CD4-positive, alpha-beta T cell treated with Interleukin-15 for 1 hour (primary cell): Measurements from ENCODE around the gene IL17RD.
A peak's percentile ranks its signal among the peaks of the same experiment; 100 is the strongest.

Experiments
- DNase-seq: peaks from one replicate; pipeline ENCODE4 v3.0.0-alpha.2; 2020

The IL17RD gene

GRCh38 chr3:57064001-57064400 lies 101.2 kb downstream of the IL17RD start:
- no peak for DNase-seq

DNA sequence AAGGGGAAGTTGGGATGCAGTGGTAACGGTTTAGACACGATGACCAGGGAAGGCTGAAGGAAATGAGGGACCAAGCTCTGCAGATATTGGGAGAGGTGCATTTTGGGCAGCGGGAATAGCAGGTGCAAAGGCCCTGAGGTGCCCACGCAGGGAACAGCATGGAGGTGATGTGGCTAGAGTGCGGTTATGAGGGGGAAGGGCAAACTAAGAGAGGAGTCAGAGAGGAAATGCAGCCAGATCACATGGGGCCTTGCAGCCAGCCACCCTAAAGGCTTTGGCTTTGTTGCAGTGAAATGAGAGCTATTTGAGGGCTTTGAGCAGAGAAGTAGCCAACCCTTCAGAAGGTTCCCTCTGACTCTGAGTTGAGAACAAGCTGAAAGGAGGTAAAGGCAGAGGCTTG lies 102.1 kb downstream of the IL17RD start:
- no peak for DNase-seq

GRCh38 chr3:57062101-57062631 lies 103.0 kb downstream of the IL17RD start:
- no peak for DNase-seq

DNA sequence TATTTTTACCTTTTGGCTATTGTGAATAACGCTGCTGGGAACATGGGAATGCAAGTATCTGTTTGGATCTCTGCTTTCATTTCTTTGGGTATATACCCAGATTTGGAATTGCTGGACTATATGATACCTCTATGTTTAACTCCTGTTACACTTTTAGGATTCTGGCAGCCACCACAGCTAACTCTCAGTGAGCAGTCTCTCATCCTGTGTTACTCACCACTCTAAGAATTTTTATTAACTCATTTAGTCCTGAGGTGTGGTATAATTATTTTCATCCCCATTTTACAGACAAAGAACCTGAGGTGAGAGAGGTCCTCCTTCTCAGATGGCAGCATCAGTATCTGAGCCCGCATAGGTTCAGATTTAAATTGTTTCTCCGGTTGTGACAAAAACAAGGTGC lies 103.6 kb downstream of the IL17RD start:
- DNase-seq: no peak

GRCh38 chr3:57060089-57060821 lies 104.9 kb downstream of the IL17RD start, which contains the start of gene SPATA12:
SPATA12 (plus strand) TSS chr3:57060664; CDS start chr3:57073695, 13,031 bp downstream.
- DNase-seq: peak; percentile 70

- no peak for DNase-seq
Measured at GRCh38 chr3:57059411-57059810, 105.7 kb downstream of the IL17RD start.

GRCh38 chr3:57057351-57057750 lies 107.8 kb downstream of the IL17RD start:
- no peak for DNase-seq

GRCh38 chr3:57053122-57053521 lies 112.0 kb downstream of the IL17RD start:
- DNase-seq: no peak

DNA sequence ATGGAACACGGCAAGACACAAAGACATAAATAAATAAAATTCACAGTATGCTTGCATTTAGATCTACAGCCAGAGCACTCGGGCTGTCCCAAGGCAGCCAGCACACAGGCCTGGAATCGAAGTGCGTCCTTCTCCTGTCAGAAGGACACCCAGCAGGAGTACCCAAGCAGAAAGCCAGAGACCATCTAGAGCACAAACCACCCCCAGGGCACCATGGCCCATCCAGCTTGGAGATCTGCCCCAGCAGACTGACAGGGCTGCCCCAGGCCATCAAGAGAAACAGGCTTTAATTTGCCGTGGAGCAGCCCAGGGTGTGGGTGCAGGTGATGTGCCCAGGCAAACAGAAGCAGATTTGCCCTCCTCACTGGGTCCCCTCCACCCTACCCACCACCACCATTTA lies 112.5 kb downstream of the IL17RD start:
- no peak for DNase-seq

GRCh38 chr3:57048728-57049127 lies 116.4 kb downstream of the IL17RD start:
- no peak for DNase-seq

DNA sequence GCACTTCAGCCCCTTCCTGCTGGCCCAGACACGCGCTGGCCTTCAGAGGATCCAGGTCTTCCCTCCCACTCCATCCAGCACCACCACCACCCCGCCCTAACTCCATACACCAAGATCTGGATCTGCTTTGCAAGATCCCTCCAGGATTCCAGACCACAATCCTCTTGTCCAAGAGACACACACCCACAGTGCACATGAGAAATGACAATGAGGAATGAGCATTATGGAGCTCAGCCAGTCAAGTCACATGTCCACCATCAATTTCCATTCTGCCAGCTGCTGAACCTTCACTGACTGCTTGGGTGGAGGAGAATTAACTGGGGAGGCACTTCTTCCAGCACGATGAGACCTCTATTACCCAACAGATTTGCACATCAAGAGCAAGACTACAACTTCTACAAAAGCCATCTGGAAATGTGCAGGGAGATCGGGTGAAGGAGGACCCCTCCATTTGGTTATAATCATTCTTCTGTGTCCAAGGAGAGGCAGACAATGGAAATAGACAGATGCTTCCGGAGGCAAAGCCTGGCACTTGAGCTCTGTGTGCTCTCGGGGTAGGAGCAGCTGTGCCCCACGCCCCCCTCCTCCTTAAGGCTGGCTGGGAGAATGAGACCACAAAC lies 117.0 kb downstream of the IL17RD start:
- no peak for DNase-seq

DNA sequence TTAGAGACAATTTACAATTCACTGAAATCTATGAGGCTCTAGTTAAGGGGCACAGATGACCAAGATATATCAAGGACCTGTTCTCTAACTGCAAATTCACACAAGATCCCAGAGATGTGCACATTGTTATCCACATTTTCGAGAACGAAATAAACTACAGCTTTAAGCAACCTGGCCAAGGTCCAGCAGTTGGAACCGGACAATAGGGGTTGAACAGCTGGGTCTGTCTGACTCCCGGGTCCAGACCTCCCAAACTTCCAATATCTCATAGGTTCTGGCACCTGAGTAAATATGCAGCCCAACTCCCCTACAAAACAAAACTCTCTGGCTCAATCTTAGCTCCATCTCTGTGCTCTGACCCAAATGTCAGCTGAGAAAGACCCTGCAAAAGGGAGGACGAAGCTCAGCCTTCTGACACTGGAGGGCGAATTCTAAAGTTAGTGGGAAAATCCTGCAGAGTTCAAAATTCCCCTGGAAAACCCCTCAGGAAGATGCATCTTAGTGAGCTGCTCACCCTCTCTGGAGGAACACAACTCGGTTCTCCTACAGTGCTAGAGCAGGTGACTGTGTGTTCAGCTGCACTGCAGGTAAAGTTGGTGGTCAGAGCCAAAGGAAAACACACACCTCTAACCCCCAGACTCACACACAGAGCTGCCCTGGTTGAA lies 118.9 kb downstream of the IL17RD start:
- no peak for DNase-seq

DNA sequence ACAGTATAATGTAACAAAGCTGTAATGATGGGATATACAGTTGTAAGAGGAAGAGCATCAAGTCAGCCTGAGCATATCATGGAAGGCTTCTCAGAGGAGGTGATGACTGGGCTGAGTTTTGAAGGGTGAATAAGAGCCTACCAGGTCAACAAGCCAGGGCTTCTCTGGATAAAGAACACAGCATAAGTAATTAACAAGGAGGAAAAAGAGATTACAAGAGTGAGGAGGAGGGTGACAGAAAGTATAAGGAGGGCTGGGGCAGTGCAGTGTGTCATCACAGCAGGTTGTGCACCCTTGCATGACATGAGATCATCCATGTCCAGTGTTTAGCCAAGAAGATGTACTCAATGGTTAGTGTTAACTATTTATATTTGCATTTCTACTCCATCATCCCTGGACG lies 121.6 kb downstream of the IL17RD start:
- no peak for DNase-seq

DNA sequence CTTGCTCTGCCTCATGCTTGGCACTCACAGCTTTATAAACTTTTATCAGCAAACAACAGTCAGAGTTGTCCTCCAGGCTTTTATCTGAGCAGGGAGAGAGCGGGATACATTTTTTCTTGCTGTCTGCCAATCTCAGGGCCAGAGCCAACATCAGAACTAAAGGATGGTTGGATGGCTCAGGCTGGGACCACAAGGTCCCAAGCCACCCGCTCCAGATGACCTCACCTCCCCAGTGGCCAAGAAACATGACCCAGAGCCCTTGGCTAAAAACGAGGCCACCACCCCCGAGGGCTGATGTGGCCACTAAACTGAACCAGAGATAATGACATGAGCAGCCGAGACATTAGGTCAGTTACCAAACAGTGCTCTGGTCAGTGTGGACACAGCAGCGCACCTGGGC lies 123.5 kb downstream of the IL17RD start:
- no peak for DNase-seq
